ENCODE data around the gene PSD4. TPM values are rescaled to one million over a fixed set of nuclear protein-coding genes. Genes with fewer than 3 reads are reported as not detected.

The PSD4 gene
- total and polyA plus RNA-seq, 2 of the 4 experiments (the other 2 are of a cell fraction), result 0.36 to 0.70 TPM

- BruUV-seq (replicated peaks), result no TSS peak
- Histone ChIP-seq H3K4me2 (ENCODE audit: low read depth, low read length) (no peak overlapping the region), H4K91ac (ENCODE audit: insufficient read depth, low read depth, low read length) (no peak overlapping the region), H3K14ac (replicated peaks; ENCODE audit: low read depth, low read length) (no peak overlapping the region), H3K79me1 (ENCODE audit: low read depth in 1 of 2, low read length in 2 of 2) (no peaks in the 10 kb centered on the region), H2AK5ac (ENCODE audit: low read depth, low read length) (no peak overlapping the region), H3K9ac (ENCODE audit: low read depth, low read length) (no peak overlapping the region), H2AK9ac (replicated peaks; ENCODE audit: low read depth, low read length, poor library complexity) (no peak overlapping the region), H3K4ac (ENCODE audit: low read depth, low read length) (no peak overlapping the region), H3K56ac (ENCODE audit: extremely low read depth, insufficient read depth, low read length) (no peak overlapping the region), H4K20me1 (ENCODE audit: insufficient read depth, low read length) (no peaks in the 10 kb centered on the region), H3K23ac (ENCODE audit: low read depth, low read length) (no peak overlapping the region), H2AFZ (replicated peaks; ENCODE audit: low read length, poor library complexity) (no peak overlapping the region), H2BK120ac (ENCODE audit: low read depth, low read length) (no peak overlapping the region), H3K27ac (ENCODE audit: insufficient read depth, low read length) (no peak overlapping the region), H3K9me3 (ENCODE audit: control insufficient read depth, insufficient read depth, low read length) (no peaks in the 10 kb centered on the region), H3K18ac (ENCODE audit: low read depth, low read length) (no peak overlapping the region), H3K36me3 (ENCODE audit: control insufficient read depth, insufficient read depth, low read length) (no peaks in the 10 kb centered on the region), H4K8ac (ENCODE audit: low read depth in 2 of 2, low read length in 2 of 2) (no peak overlapping the region), H4K5ac (ENCODE audit: low read depth, low read length) (no peak overlapping the region), H3K9me1 (ENCODE audit: insufficient read depth, low read length) (peaks cover 11% of the 10 kb centered on the region), H3K4me3 (ENCODE audit: insufficient read depth, low read depth, low read length) (no peak overlapping the region), H3K4me1 (ENCODE audit: control insufficient read depth, insufficient read depth, low read length) (peaks cover 15% of the 10 kb centered on the region), H3K27me3 (ENCODE audit: control insufficient read depth, insufficient read depth, low read length) (peaks cover 2% of the 10 kb centered on the region; the same call in 1 of the 2 replicates), H2BK15ac (ENCODE audit: low read depth, low read length) (no peak overlapping the region), H2BK20ac (ENCODE audit: low read depth, low read length) (no peak overlapping the region), H2BK5ac (ENCODE audit: low read depth, low read length, poor library complexity, severe bottlenecking) (no peak overlapping the region)
- TF ChIP-seq CEBPB (IDR thresholded peaks at IDR 0.05; ENCODE audit: low read depth, low read length) (no peak), NFE2L2 (IDR thresholded peaks at IDR 0.05; ENCODE audit: low read depth, low read length) (no peak), CHD1 (IDR thresholded peaks at IDR 0.05; ENCODE audit: low read depth, low read length) (no peak), BHLHE40 (IDR thresholded peaks at IDR 0.05; ENCODE audit: low read depth, low read length) (no peak), POLR2A (IDR thresholded peaks at IDR 0.05; ENCODE audit: low read depth, low read length) (no peak), SMC3 (IDR thresholded peaks at IDR 0.05; ENCODE audit: low read depth, low read length) (no peak), FOS (IDR thresholded peaks at IDR 0.05; ENCODE audit: low read depth, low read length) (no peak), RAD21 (IDR thresholded peaks at IDR 0.05; ENCODE audit: low read length) (no peak)
- intact Hi-C loops (cut with micrococcal nuclease) (no loop called here), in situ Hi-C loops (cut with MboI; ENCODE audit: low sequenced_read_pairs) (no loop called here), dilution Hi-C loops (cut with HindIII; ENCODE audit: low sequenced_read_pairs, unreplicated experiment) (no loop called here)
- no peak for DNase-seq
- WGBS, 2 experiments (ENCODE audit: extremely low coverage in 2 of 2, insufficient read length in 1 of 2), result no CpG with 5 or more reads among the region's 2 CpGs
- ChIA-PET POLR2A (ENCODE audit: unreplicated experiment) (no interaction called here), CTCF (no interaction called here)
- ATAC-seq (ENCODE audit: low read depth), result no peak
Observed at GRCh38 chr2:113207021-113207420, 33.2 kb downstream of the PSD4 start.
